ENCODE measurements around the gene ROPN1L.

ROPN1L gene

DNA sequence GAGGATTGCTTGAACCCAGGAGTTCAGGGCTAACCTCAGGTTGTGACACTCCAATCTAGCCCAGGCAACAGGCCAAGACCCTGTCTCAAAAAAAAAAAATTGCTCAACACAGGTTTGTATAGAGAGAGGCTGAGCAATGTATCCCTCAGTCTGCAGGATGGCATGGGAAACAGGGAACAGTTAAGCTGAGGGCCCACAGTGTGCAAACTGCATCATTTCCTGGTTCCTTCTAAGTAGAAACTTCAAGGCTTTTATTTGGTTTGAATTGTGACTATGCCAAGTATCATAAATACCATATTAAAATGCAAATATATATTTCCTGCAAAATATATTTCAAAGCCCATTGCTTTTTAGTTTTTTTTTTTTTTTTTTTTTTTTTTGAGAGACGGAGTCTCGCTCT, 13.7 kb upstream of the ROPN1L start:
- DNase-seq (ENCODE audit: low read depth), result no peak

DNA sequence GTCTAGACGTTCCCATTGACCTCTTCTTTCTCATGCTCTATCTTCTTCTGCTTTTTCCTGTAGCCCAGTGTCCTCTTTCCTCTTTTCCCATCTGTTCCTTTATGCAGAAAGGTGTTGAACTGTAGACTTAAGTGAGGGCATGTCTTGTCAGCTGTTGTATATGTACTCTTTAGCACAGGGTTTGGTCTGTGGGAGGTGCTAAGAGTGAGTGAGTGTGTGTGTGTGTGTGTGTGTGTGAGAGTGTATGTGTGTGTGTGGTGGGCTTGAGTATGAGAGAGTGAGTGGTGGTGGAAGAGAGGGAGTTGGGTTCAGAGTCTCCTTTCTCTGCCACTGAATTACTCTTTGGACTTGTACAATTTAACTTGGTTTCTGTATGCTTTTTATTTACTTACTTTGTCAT, 10.3 kb upstream of the ROPN1L start:
- DNase-seq (ENCODE audit: low read depth), result no peak

- DNase-seq (ENCODE audit: low read depth), result no peak
These were observed 9.3 kb upstream of the ROPN1L start for GRCh38 chr5:10432059-10433008.

- DNase-seq (ENCODE audit: low read depth), result no peak
These were observed 7.3 kb upstream of the ROPN1L start for GRCh38 chr5:10434392-10434791.

DNA sequence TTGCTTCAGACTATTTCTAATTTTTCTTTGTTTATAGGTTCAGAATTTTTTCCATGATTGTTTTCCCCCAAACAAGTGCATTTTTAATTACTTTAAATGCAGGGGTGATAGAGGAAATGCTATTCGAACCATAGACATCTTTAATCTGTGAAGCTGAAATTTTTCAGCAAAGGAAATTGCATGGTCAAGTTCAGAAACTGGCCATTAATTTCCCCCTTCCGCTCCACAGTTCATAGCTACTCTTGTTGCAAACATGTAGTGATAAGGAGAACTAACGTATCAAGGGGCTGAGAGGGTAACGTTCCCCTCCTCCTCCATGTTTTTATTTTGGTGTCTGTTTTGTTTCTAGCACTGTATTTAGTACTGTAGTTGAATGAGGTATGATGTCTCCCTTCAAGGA, 3.4 kb upstream of the ROPN1L start:
- DNase-seq (ENCODE audit: low read depth), result no peak

- no peak for DNase-seq (ENCODE audit: low read depth)
These were observed 2.0 kb upstream of the ROPN1L start for GRCh38 chr5:10439692-10440091.

DNA sequence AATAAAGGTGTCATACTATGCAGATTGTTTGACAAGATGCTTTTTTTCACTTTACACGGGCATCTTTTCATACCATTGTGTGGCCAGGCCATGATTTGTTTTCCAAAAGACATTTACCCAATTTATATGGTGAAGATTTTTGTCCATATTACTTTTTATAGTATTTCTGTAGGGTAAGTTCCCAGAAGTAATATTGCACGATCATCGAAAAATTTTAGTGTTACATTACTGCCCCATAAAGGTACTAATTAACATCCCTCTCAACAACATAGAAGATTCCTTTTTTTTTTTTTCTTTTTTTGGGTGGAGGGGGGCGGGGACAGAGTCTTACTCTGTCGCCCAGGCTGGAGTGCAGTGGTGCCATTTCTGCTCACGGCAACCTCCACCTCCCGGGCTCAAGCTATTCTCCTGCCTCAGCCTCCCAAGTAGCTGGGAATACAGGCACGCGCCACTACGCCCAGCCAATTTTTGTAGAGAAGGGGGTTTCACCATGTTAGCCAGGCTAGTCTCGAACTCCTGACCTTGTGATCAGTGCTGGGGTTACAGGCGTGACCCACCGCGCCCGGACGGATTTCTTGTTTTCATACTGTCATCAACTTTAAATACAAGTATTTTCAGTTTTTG, 1.2 kb upstream of the ROPN1L start:
- no peak for DNase-seq (ENCODE audit: low read depth)

- no peak for DNase-seq (ENCODE audit: low read depth)
These were observed 335 bp downstream of the ROPN1L start for GRCh38 chr5:10441992-10442435.

GRCh38 chr5:10442576-10442975, 897 bp downstream of the ROPN1L start:
- DNase-seq (ENCODE audit: low read depth), result no peak

DNA sequence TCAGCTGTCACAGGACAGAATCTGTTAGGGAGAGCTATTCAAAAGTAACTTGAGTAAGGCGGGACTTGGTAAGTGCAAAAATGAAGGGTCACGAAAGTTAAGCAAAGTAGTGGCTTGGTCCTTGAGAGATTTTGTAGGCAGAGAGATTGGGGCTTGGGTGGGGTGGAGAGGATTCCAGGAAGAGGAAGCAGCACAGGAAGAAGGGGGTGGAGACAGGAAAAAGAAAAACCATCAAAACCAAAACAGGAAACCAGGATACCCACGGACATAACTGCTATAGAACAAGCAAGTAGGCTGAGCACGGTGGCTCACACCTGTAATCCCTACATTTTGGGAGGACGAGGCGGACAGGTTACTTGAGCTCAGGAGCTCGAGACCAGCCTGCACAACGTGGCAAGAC, 3.7 kb downstream of the ROPN1L start:
- no peak for DNase-seq (ENCODE audit: low read depth)

- no peak for DNase-seq (ENCODE audit: low read depth)
These were observed 4.8 kb downstream of the ROPN1L start for GRCh38 chr5:10446490-10446889.

GRCh38 chr5:10447041-10447440, 5.4 kb downstream of the ROPN1L start:
- DNase-seq (ENCODE audit: low read depth), result no peak

DNA sequence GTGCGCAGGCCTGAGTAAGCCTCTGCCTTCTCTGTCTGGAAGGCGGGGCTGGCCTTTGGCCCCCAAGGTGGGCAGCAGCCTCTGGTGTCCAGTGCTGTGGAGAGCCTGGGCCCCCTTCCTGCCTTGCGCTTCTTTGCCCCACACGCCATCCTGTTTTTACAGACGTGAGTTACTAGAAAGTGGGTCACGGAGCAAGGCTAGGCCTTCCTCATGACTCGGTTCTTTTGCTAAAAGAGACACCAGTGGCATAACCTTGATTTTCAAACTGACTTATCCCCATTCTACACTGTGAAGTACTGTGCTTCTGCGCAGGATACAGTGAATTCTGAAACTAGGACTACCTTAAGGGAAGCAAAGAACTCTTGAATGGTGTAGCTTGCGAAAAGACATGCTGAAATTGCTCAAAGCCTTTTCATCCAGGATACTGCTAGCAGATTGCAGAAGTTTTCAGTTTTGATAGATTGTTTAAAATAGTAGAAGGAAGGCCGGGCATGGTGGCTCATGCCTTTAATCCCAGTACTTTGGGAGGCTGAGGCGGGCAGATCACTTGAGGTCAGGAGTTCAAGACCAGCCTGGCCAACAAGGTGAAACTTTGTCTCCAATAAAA, 7.2 kb downstream of the ROPN1L start:
- no peak for DNase-seq (ENCODE audit: low read depth)

GRCh38 chr5:10451137-10451824, 9.6 kb downstream of the ROPN1L start:
- no peak for DNase-seq (ENCODE audit: low read depth)

GRCh38 chr5:10452768-10453331, 11.2 kb downstream of the ROPN1L start:
- no peak for DNase-seq (ENCODE audit: low read depth)

DNA sequence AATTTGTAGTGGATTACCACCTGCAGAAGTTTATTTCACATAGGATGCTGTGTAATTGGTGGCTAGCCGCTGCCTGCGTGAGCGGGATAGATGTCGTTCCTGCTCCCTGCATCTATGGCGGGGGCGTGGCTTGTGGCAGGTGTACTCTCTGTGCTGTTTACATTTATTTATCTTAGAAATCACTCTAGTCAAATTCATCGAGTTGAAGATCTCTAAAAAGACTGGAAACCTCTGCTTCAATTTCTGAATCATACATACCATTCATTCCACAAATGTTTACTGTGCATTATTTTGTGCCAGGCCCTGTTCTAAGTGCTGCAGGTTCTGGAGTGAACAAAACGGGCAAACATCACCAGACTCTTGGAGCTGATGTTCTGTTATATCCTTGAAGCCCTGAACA, 11.9 kb downstream of the ROPN1L start:
- no peak for DNase-seq (ENCODE audit: low read depth)

DNA sequence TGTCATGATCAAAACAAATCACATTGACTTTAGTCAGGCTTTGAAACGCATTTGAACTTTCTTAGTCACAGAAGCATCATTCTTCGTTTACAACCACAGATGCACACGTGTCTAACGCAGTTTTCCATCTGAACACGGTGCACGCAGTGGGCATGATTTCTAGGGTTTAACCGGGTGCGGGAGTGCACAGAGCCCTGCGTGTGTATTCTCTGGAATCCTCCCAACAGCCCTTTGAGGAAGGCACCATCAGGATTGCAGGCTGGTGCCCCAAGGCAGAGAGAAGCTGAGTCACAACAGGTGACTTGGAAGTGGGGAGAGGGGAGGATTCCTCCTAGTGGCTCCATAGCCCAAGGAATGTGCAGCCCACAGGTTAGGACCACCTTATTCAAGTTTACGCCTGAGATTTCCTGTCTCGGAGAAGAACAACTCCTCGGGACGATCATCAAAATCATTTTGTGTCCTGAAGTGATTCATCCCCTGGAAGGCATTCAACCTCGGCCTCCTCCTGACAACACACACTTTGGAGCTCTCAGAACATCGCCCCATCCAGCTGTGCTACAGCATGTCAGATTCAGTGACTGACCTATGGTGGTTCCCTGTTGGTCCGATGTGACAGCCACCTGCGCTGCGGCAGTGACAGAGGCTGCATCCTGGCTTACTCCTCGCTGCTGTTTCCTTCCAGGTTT, 13.1 kb downstream of the ROPN1L start:
- DNase-seq (ENCODE audit: low read depth), result no peak

- no peak for DNase-seq (ENCODE audit: low read depth)
These were observed 13.6 kb downstream of the ROPN1L start for GRCh38 chr5:10455277-10455670.

- no peak for DNase-seq (ENCODE audit: low read depth)
These were observed 15.1 kb downstream of the ROPN1L start for GRCh38 chr5:10456583-10457420.

Data from activated T-cell treated with anti-CD3 and anti-CD28 coated beads for 24 hours (primary cell).